ENCODE measurements around the gene IMMP2L.

GRCh38 chr7:111568419-111568818, 6.1 kb upstream of the IMMP2L start:
- TF ChIP-seq CTCF (IDR thresholded peaks at IDR 0.05): no peak
- no peak for TF ChIP-seq POLR2A (IDR thresholded peaks at IDR 0.05)

Data from uterus (tissue), 2 donors.